Omental fat pad (tissue), 4 donors: ENCODE results near the gene DCAF12. TPM values are rescaled to one million over a fixed set of nuclear protein-coding genes. Genes with fewer than 3 reads are reported as not detected.

ENCODE experiments used
- ATAC-seq: fragments of 150-250 bp; one replicate; pipeline ENCODE4 v1.9.1; 2016; ENCODE audit warnings: mild to moderate bottlenecking, moderate library complexity; ENCODE audit not compliant: low FRiP score
- DNase-seq: peaks from one replicate; pipeline ENCODE4 v3.0.0-alpha.2; 2019; ENCODE audit warnings: low spot score
- total RNA-seq, 4 donors: library from RNA; depleted of rRNA; stranded (reverse); fragments of >200 nt; gene quantifications; one replicate each; pipeline ENCODE4 v1.1.0, GENCODE V29; 2016
- TF ChIP-seq, protein P1 (sequence below), 3 donors: fragments of 450-650 bp; IDR thresholded peaks; one replicate each; pipeline ENCODE4 v1.5.1; 2016 to 2017; ENCODE audit warnings: antibody characterized with exemption in 3 of 3, mild to moderate bottlenecking in 3 of 3, moderate library complexity in 2 of 3

The DCAF12 gene
- total RNA-seq, 4 donors from 2014 or later = 25.3 to 33.4 (median 29.3) TPM

GRCh38 chr9:34106110-34106509 lies 20.4 kb downstream of the DCAF12 start:
- TF ChIP-seq, protein P1, sequence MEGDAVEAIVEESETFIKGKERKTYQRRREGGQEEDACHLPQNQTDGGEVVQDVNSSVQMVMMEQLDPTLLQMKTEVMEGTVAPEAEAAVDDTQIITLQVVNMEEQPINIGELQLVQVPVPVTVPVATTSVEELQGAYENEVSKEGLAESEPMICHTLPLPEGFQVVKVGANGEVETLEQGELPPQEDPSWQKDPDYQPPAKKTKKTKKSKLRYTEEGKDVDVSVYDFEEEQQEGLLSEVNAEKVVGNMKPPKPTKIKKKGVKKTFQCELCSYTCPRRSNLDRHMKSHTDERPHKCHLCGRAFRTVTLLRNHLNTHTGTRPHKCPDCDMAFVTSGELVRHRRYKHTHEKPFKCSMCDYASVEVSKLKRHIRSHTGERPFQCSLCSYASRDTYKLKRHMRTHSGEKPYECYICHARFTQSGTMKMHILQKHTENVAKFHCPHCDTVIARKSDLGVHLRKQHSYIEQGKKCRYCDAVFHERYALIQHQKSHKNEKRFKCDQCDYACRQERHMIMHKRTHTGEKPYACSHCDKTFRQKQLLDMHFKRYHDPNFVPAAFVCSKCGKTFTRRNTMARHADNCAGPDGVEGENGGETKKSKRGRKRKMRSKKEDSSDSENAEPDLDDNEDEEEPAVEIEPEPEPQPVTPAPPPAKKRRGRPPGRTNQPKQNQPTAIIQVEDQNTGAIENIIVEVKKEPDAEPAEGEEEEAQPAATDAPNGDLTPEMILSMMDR (IDR thresholded peaks at IDR 0.05) = no peak
- no peak for ATAC-seq

DNA sequence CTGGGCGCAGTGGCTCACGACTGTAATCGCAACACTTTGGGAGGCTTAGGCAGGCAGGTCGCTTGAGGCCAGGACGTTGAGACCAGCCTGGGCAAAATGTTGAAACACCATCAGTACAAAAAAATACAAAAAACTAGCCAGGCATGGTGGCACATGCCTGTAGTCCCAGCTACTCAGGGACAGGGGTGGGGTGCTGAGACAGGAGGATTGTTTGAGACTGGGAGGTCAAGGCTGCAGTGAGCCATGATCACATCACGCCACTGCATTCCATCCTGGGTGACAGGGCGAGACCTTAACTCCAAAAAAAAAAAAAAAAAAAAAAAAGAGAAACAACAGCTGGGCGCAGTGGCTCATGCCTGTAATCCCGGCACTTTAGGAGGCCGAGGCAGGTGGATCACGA lies 23.7 kb downstream of the DCAF12 start:
- DNase-seq (no peak), ATAC-seq (no peak)
- TF ChIP-seq, protein P1 (IDR thresholded peaks at IDR 0.05) = no peak

More at GRCh38 chr9:34106110-34106509, 20.4 kb downstream of the DCAF12 start:
- DNase-seq = no peak

DNA sequence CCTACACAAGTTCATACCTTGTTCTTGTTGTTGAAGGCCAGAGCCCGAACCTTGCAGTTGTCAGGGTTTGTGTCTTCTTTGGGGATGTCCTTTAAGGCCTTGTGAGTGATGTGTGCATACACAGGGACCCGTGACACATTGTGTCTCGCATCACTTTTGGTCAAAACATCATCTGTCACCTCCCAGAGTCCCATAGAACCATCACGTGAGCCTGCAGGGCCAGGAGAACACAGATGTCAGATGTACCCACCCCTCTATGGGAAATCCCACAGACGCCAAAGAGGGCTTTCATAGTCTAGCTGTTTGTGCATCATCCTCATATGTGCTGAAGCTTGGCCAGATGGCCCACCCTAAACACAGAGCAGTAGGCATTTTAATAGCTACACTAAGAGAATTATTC lies 28.2 kb downstream of the DCAF12 start:
- DNase-seq (no peak), ATAC-seq (no peak)
- TF ChIP-seq, protein P1 (IDR thresholded peaks at IDR 0.05) = no peak

GRCh38 chr9:34097865-34098264 lies 28.6 kb downstream of the DCAF12 start:
- ATAC-seq (no peak), DNase-seq (no peak)
- TF ChIP-seq, protein P1 (IDR thresholded peaks at IDR 0.05) = no peak

GRCh38 chr9:34096751-34097150 lies 29.7 kb downstream of the DCAF12 start:
- DNase-seq (no peak), ATAC-seq (no peak)
- TF ChIP-seq, protein P1 (IDR thresholded peaks at IDR 0.05) = no peak

DNA sequence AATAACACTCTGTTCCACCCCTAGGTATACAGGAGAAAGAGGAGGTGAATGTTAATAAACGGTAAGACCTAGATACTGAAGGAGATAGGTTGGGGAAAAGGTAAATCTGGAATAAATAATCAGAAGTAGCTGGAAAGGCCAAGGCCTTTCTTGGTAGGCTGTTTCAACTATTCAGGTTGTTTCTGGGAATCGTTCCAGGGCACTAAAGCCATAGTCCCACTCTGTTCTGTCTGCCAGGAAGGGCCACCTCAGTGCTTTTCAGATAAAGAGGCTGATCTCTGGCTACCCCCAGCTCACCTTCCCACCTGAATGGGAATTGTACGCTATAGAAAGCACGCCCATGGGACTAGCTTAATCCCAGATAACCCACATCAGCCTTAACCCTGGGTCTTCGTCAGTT lies 32.9 kb downstream of the DCAF12 start:
- DNase-seq (no peak), ATAC-seq (no peak)
- TF ChIP-seq, protein P1 (IDR thresholded peaks at IDR 0.05) = no peak

GRCh38 chr9:34089311-34089710 lies 37.2 kb downstream of the DCAF12 start:
- no peak for ATAC-seq
- TF ChIP-seq, protein P1 (IDR thresholded peaks at IDR 0.05) = no peak
- DNase-seq = no peak
